GM21723 (cell line): Measurements from ENCODE around the gene MYRIP.
"Not testable (repeated sequence)": the region's sequence is repeated elsewhere in the genome, so short reads cannot be mapped to it uniquely, and the experiment has no call there.

ENCODE experiments used
- ATAC-seq: cut with Tn5 transposase; IDR thresholded peaks from one replicate; pipeline ENCODE4 v1.9.1; 2021; ENCODE audit warnings: mild to moderate bottlenecking, moderate library complexity; ENCODE audit not compliant: unreplicated experiment

MYRIP gene

GRCh38 chr3:40022297-40022827 is 213.0 kb downstream of the MYRIP start:
- no peak for ATAC-seq

GRCh38 chr3:40024526-40024925 is 215.1 kb downstream of the MYRIP start:
- no peak for ATAC-seq

DNA sequence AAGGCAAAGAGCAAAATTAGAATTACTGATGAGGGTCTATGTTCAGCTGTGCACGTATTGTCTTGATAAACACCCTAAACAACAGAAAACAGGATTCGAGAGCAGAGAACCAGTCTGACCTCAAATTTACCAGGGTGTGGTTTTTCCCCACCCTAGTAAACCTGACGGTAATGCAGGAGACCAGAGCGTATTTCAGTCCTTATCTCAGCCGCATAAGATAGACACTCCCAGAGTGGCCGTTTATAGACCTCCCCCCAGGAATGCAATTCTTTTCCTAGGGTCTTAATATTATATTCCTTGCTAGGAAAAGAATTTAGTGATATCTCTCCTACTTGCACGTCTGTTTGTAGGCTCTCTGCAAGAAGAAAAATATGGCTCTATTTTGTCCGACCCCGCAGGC is 216.5 kb downstream of the MYRIP start:
- ATAC-seq = not testable (repeated sequence)

- ATAC-seq = no peak
Measured at GRCh38 chr3:40035177-40035576, 225.8 kb downstream of the MYRIP start.

GRCh38 chr3:40037582-40037981 is 228.2 kb downstream of the MYRIP start:
- no peak for ATAC-seq

GRCh38 chr3:40042752-40043443 is 233.5 kb downstream of the MYRIP start:
- no peak for ATAC-seq

DNA sequence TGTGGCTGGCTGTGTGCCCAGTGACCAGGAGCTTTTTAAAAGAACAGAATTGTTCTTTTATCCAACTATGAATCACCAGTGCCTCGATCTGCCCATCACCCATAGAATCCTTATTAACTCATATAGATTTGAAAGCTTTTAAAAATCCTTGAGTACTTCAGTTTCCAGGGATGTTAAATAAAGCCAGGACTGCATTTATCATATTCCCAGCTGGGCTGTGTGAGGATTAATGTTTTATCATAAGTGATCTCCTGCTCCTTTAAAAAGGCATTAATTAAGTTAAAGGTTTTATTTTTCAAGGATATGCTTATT is 234.0 kb downstream of the MYRIP start:
- no peak for ATAC-seq

- ATAC-seq = no peak
Measured at GRCh38 chr3:40044487-40044886, 235.1 kb downstream of the MYRIP start.

DNA sequence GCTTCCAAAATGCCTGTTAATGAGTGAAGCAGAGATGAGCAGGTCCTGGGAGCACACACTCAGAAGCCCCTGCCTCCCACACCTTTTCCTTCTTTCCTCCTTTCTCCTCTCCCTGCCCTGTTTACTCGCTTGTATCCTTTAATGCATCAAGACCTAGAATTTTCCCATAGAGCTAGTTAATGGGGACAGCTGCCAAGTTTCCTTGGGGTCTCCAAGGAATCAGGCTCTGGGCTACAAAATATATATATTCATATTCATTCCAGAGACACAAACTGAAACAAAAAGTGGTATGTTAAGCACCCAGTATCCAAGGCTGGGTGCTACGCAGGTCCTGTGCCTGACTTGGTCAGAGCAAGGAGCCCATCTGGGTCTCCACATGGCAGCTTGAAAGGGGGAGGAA is 235.6 kb downstream of the MYRIP start:
- no peak for ATAC-seq

GRCh38 chr3:40046149-40046548 is 236.7 kb downstream of the MYRIP start:
- ATAC-seq = no peak

- no peak for ATAC-seq
Measured at GRCh38 chr3:40047406-40047805, 238.0 kb downstream of the MYRIP start.

DNA sequence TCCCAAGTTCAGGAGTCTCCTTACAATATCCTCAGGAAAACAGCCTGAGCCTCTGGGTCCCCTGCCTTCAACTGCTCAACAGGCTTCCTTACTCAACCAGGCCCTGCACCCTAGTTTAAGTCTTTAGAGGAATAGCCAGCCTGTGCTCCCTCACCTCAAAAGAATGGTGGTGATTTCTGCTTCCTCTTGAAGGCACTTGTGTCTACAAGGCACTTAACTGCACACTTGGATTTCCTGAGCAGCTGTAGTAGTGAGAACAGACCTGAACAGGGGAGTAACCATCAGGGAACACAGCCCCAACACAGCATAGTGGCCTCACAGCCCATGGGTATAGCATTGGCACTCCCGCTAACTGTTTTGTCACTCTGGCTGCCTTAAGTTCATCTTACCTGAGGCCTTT is 244.3 kb downstream of the MYRIP start:
- ATAC-seq = no peak

- no peak for ATAC-seq
Measured at GRCh38 chr3:40054568-40055222, 245.3 kb downstream of the MYRIP start.

- no peak for ATAC-seq
Measured at GRCh38 chr3:40055361-40055760, 246.0 kb downstream of the MYRIP start.

GRCh38 chr3:40055956-40056355 is 246.5 kb downstream of the MYRIP start:
- ATAC-seq = no peak

DNA sequence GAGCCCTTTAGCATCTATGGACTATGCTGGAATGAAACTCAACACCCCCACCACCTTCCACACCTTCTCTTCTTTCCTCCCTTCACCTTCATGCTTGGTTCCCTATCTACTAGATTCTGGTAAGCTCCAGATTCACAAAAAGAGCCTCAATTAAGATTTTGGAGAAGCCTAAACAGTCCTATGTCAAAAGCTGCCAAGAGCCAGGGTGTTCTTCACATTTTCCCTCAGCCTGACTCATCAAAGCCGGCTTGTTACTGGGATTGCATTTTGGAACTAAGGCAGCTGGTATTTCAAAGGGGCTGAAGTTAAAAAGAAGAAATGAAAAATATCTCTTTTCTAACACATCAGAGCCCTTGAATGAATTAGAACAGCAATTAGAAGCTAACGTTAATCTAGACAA is 247.7 kb downstream of the MYRIP start:
- ATAC-seq = no peak

DNA sequence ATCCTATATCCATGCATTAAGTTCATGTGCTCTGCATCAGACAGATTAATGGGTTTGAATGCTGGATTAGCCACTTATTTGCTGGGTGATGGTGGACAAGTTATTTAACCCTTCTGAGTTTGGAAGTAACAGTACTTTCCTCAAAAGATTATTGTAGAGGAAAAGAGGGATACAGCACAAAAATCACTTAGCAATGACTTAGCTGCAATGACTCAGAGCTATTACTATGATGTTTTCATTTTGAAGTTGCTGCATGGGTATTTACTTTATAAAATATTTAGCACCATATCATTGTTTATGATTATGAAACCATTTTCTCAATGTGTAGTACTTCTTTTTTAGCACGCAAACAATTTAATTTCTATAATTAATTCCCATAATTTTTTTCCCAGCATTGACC is 248.4 kb downstream of the MYRIP start:
- ATAC-seq = no peak

- no peak for ATAC-seq
Measured at GRCh38 chr3:40068636-40069035, 259.2 kb downstream of the MYRIP start.

DNA sequence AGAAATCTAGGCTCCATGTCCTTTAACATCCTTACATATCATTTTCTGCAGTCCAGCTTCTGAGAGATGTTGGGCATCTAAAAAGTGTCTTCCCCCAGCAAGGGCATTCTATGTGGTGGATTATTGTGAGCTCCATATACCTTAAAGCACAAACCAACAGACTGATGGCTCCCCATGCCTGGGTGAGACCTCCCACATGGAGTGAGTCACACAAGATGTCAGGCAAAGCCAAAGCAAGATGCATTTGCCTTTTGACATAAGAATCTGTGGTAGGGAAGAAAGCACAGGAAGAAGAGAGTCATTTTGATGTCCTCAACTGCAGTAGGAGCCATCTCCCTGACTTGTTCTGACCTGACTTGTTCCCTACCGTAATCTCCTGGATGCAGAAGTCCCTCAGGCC is 261.4 kb downstream of the MYRIP start:
- no peak for ATAC-seq

- no peak for ATAC-seq
Measured at GRCh38 chr3:40071683-40072238, 262.4 kb downstream of the MYRIP start.

- no peak for ATAC-seq
Measured at GRCh38 chr3:40073310-40074007, 264.1 kb downstream of the MYRIP start.

DNA sequence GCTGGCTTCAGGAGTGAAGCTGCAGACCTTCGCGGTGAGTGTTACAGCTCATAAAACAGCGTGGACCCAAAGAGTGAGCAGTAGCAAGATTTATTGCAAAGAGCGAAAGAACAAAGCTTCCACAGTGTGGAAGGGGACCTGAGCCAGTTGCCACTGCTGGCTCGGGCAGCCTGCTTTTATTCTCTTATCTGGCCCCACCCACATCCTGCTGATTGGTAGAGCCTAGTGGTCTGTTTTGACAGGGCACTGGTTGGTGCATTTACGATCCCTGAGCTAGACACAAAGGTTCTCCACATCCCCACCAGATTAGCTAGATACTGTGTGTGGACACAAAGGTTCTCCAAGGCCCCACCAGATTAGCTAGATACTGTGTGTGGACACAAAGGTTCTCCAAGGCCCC is 267.7 kb downstream of the MYRIP start:
- not testable (repeated sequence) for ATAC-seq
